Heart left ventricle (tissue), 13 donors: ENCODE results near the gene OSBP2.

ENCODE experiments used
- CTCF ChIP-seq, 12 donors: fragments of 200-600 bp; sonication (generic) in 4 of 12; IDR thresholded peaks; one replicate each; pipeline versions ENCODE4 v1.5.0 to v1.8.0; 2018 to 2022; ENCODE audit warnings: antibody characterized with exemption in 12 of 12, mild to moderate bottlenecking in 5 of 12
- POLR2A ChIP-seq, 2 donors: fragments of 450-650 bp; IDR thresholded peaks; one replicate each; pipeline ENCODE4 v1.6.1; 2017; ENCODE audit warnings: antibody characterized with exemption in 2 of 2, mild to moderate bottlenecking in 2 of 2, moderate library complexity in 2 of 2
- donor health status: ischemic (EF 13 %, LVEDD 7.1; RV severe dilation, severe dysfunction).
- donor health status: DM: no; HTN: yes; CAD: no.
- donor health status: DM: no; HTN: no; CAD: no.
- donor health status: ischemic (EF 25% LVEDD 6.9; RV normal size, moderate dysfunction).
- donor health status: ischemic (EF 25% LVEDD 5.7; RV mildly dilated, moderate dysfunction).
- donor health status: ischemic (EF 35%, LVEDD 5.7; RV mildly dilated, moderate dysfunction).
- donor health status: nonischemic (EF 11% LVEDD 7.7; RV severe dilation, severe dysfunction).
- donor health status: DM: yes; HTN: yes; CAD: no.
- donor health status: PGD.
- donor health status: ischemic (EF 29% LVEDD 5.4; RV normal size, mild dysfunction).
- donor health status: nonischemic (EF 23%, LVEDD 6.1; RV moderate dilation, normal function).

- TF ChIP-seq CTCF (IDR thresholded peaks at IDR 0.05) (no peak), POLR2A (IDR thresholded peaks at IDR 0.05) (no peak)
Measured at GRCh38 chr22:30777587-30777986, 82.9 kb downstream of the OSBP2 start.
